ENCODE measurements around the gene KCNH2. TPM values are rescaled to one million over a fixed set of nuclear protein-coding genes. Genes with fewer than 3 reads are reported as not detected.

Gene KCNH2
- total RNA-seq, 2 donors from 2014 or later: 3.6 to 5.3 TPM

DNA sequence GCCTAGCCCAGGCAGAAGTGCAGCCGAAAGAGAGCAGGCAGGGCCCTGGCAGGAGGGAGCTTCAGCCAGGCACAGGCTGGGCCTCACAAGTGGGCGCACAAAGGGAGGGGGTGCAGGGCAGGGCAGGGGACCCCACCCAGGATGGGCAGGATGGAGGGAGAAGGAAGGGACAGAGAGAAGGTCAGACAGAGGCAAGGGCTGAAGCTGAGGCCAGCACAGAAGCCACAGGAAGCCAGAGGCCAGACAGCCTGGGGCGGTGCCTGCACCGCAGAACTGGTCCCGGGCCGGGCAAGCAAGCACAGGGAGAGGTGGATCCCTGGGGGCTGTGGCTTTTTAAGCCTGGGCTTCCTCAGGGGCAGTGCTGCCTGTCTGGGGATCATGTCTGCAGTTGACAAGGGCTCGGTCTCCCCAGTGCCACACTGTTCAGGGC, 29.4 kb upstream of the KCNH2 start:
- intact Hi-C loops (cut with DNase I): no loop called here
- no peak for TF ChIP-seq POLR2A (IDR thresholded peaks at IDR 0.05)
- TF ChIP-seq, protein P1, sequence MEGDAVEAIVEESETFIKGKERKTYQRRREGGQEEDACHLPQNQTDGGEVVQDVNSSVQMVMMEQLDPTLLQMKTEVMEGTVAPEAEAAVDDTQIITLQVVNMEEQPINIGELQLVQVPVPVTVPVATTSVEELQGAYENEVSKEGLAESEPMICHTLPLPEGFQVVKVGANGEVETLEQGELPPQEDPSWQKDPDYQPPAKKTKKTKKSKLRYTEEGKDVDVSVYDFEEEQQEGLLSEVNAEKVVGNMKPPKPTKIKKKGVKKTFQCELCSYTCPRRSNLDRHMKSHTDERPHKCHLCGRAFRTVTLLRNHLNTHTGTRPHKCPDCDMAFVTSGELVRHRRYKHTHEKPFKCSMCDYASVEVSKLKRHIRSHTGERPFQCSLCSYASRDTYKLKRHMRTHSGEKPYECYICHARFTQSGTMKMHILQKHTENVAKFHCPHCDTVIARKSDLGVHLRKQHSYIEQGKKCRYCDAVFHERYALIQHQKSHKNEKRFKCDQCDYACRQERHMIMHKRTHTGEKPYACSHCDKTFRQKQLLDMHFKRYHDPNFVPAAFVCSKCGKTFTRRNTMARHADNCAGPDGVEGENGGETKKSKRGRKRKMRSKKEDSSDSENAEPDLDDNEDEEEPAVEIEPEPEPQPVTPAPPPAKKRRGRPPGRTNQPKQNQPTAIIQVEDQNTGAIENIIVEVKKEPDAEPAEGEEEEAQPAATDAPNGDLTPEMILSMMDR (IDR thresholded peaks at IDR 0.05): no peak
- Histone ChIP-seq H3K27ac (no peak overlapping the region), H3K4me1 (peaks cover 10% of the 10 kb centered on the region), H3K36me3 (replicated peaks in 1 of 2; ENCODE audit: insufficient read depth in 1 of 2, low read depth in 2 of 2) (no peaks in the 10 kb centered on the region), H3K27me3 (no peaks in the 10 kb centered on the region), H3K9me3 (no peaks in the 10 kb centered on the region), H3K4me3 (no peak overlapping the region)
- DNase-seq: peak in 1 of 4 donors; percentile 10
- WGBS, 2 donors: 78 to 80% methylated on average over 7 of the region's 7 CpGs
- ATAC-seq: no peak

DNA sequence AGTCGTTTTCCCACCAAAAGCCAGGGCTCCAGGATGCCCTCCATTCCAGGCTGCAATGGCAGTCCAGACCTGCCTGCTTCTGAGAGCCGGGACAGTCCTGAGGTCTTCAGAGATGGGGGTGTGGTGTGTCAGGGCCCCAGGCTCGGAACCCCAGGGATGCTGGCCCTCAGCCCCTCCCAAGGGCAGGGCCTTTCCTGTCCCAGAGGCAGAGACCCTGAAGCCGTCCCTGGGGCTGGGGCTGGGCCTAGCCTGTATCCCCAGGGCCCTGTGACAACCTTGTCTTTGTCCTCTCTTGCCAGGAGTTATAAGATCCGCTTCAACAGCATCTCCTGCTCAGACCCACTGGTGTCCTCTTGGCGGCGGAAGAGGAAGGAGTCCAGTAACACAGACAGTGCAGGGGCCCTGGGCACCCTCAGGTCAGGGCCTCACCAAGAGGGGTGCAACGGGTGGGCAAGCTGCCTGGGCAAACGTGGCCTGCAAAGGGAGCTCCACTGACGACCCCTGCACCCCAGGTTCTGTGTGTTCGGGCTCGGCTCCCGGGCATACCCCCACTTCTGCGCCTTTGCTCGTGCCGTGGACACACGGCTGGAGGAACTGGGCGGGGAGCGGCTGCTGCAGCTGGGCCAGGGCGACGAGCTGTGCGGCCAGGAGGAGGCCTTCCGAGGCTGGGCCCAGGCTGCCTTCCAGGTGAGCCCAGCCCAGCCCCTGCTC, 28.6 kb upstream of the KCNH2 start:
- WGBS, 2 donors: 74 to 83% methylated on average over 6 to 21 of the region's 23 CpGs
- intact Hi-C loops (cut with DNase I): no loop called here
- DNase-seq: no peak
- no peaks in the 10 kb centered on the region for H3K9me3 ChIP-seq
- H3K36me3 ChIP-seq (replicated peaks in 1 of 2; ENCODE audit: insufficient read depth in 1 of 2, low read depth in 2 of 2): no peaks in the 10 kb centered on the region
- TF ChIP-seq POLR2A (IDR thresholded peaks at IDR 0.05): no peak
- TF ChIP-seq, protein P1 (IDR thresholded peaks at IDR 0.05): no peak
- H3K4me1 ChIP-seq: peaks cover 10% of the 10 kb centered on the region
- no peak overlapping the region for H3K4me3 ChIP-seq
- ATAC-seq: no peak
- no peak overlapping the region for H3K27ac ChIP-seq
- no peaks in the 10 kb centered on the region for H3K27me3 ChIP-seq

DNA sequence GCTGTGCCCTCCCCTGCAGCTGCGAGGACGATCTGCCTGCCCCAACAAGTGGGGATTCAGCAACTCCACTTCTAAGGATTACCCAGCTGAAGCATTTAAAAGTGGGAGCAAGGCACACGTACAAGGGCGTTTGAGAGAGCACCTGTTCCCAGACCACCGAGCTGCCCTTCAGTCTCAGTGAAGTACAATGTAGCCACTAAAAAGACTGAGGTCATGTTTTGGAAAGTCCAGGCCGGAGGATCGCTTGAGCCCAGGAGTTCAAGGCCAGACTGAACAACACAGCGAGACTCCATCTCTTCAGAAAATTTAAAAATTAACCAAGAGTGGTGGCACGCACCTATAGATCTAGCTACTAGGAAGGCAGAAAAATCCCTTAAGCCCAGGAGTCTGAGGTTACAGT, 27.4 kb upstream of the KCNH2 start:
- Histone ChIP-seq H3K9me3 (no peaks in the 10 kb centered on the region), H3K36me3 (replicated peaks in 1 of 2; ENCODE audit: insufficient read depth in 1 of 2, low read depth in 2 of 2) (no peaks in the 10 kb centered on the region), H3K27me3 (no peaks in the 10 kb centered on the region), H3K4me1 (peaks cover 10% of the 10 kb centered on the region), H3K27ac (no peak overlapping the region), H3K4me3 (no peak overlapping the region)
- TF ChIP-seq, protein P1 (IDR thresholded peaks at IDR 0.05): no peak
- no peak for TF ChIP-seq POLR2A (IDR thresholded peaks at IDR 0.05)
- ATAC-seq (no peak), DNase-seq (no peak)
- WGBS, 2 donors: 51 to 58% methylated on average over 9 of the region's 9 CpGs
- intact Hi-C loops (cut with DNase I): no loop called here

DNA sequence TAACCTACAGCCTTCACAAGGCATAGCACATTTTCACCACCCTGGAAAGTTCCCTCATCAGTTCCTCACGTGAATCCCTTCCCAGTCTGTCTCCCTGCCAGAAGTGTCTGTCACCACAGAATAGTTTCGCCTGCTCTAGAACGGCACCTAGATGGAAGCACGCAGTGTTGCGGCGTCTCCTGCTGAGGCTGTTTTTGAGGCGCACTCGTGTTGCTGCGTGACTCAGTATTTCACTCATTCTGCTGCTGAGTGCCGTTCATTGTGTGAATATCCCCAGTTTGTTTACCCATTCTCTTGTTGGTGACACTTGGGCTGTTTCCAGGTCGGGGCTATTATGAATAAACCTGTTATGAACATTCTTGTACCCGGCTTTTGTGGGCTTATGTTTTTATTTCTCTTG, 25.5 kb upstream of the KCNH2 start:
- intact Hi-C loops (cut with DNase I): no loop called here
- no peak for ATAC-seq
- Histone ChIP-seq H3K9me3 (no peaks in the 10 kb centered on the region), H3K4me1 (peaks cover 6% of the 10 kb centered on the region), H3K36me3 (replicated peaks in 1 of 2; ENCODE audit: insufficient read depth in 1 of 2, low read depth in 2 of 2) (no peaks in the 10 kb centered on the region), H3K4me3 (no peak overlapping the region), H3K27ac (no peak overlapping the region), H3K27me3 (no peaks in the 10 kb centered on the region)
- DNase-seq: peak in 1 of 4 donors; percentile 25
- TF ChIP-seq, protein P1 (IDR thresholded peaks at IDR 0.05): no peak
- TF ChIP-seq POLR2A (IDR thresholded peaks at IDR 0.05): no peak
- 39 to 57% methylated on average over 12 of the region's 12 CpGs for WGBS, 2 donors

DNA sequence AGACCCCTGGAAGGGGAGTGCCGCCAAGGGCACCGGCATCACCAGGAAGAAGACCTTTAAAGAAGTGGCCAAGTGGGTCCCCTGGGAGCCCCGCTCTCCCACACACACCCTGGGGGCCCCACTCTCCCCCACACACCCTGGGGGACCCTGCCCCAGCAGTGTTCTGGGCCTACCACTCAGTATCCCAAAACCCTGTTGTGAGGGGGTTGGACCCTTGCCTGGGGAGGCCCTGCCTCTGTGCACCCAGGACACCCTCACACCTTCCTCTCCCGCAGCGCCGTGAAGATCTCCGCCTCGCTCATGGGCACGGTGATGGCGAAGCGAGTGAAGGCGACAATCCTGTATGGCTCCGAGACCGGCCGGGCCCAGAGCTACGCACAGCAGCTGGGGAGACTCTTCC, 23.4 kb upstream of the KCNH2 start:
- Histone ChIP-seq H3K27me3 (no peaks in the 10 kb centered on the region), H3K9me3 (no peaks in the 10 kb centered on the region), H3K4me1 (no peaks in the 10 kb centered on the region), H3K36me3 (replicated peaks in 1 of 2; ENCODE audit: insufficient read depth in 1 of 2, low read depth in 2 of 2) (no peaks in the 10 kb centered on the region), H3K4me3 (no peak overlapping the region), H3K27ac (no peak overlapping the region)
- ATAC-seq (no peak), DNase-seq (no peak)
- WGBS, 2 donors: 89 to 97% methylated on average over 12 to 16 of the region's 16 CpGs
- intact Hi-C loops (cut with DNase I): no loop called here
- TF ChIP-seq POLR2A (IDR thresholded peaks at IDR 0.05): no peak
- TF ChIP-seq, protein P1 (IDR thresholded peaks at IDR 0.05): no peak

Data from body of pancreas (tissue), 4 donors.